SK-N-SH treated with all-trans-retinoic acid at 6 μM for 48 hours (cell line): ENCODE results near the gene WDR17.

Experiments used
- ATAC-seq: fragments of 200-7000 bp; cut with Tn5 transposase; 3 replicates; pipeline ENCODE4 v1.9.1; 2020; ENCODE audit warnings: mild to moderate bottlenecking, moderate library complexity
- ARNTL ChIP-seq: fragments of 450-650 bp; formaldehyde crosslinking; IDR thresholded peaks from 2 replicates; pipeline ENCODE4 v1.5.0; 2020; ENCODE audit warnings: low read depth, mild to moderate bottlenecking, moderate library complexity, borderline replicate concordance
- BACH2 ChIP-seq: fragments of 250-450 bp; sonication (Bioruptor Pico); IDR thresholded peaks from 2 replicates; pipeline ENCODE4 v1.9.0; 2021; ENCODE audit warnings: mild to moderate bottlenecking, borderline replicate concordance
- CREB5 ChIP-seq: fragments of 250-450 bp; sonication (Bioruptor Pico); IDR thresholded peaks from 2 replicates; pipeline ENCODE4 v1.5.1; 2020; ENCODE audit warnings: low read depth, mild to moderate bottlenecking, moderate library complexity
- CSRNP3 ChIP-seq: fragments of 250-450 bp; sonication (Bioruptor Pico); IDR thresholded peaks from 2 replicates; pipeline ENCODE4 v1.5.1; 2021; ENCODE audit warnings: mild to moderate bottlenecking, moderate library complexity
- GLIS3 ChIP-seq: fragments of 250-450 bp; sonication (Bioruptor Pico); IDR thresholded peaks from 2 replicates; pipeline ENCODE4 v1.5.0; 2020; ENCODE audit warnings: mild to moderate bottlenecking, moderate library complexity
- OSR1 ChIP-seq: fragments of 250-450 bp; sonication (Bioruptor Pico); IDR thresholded peaks from 2 replicates; pipeline ENCODE4 v1.8.0; 2022; ENCODE audit warnings: moderate library complexity, mild to moderate bottlenecking, inconsistent platforms
- PATZ1 ChIP-seq: fragments of 250-450 bp; sonication (Bioruptor Pico); IDR thresholded peaks from 2 replicates; pipeline ENCODE4 v1.8.0; 2020; ENCODE audit warnings: mild to moderate bottlenecking, moderate library complexity, borderline replicate concordance
- POU6F1 ChIP-seq: fragments of 250-450 bp; sonication (Bioruptor Pico); IDR thresholded peaks from 2 replicates; pipeline ENCODE4 v1.8.0; 2021; ENCODE audit warnings: low read depth, mild to moderate bottlenecking, moderate library complexity, borderline replicate concordance
- PPARA ChIP-seq: fragments of 250-450 bp; sonication (Bioruptor Pico); IDR thresholded peaks from 2 replicates; pipeline ENCODE4 v1.5.0; 2020; ENCODE audit warnings: mild to moderate bottlenecking, borderline replicate concordance
- RARB ChIP-seq: fragments of 250-450 bp; sonication (Bioruptor Pico); IDR thresholded peaks from 2 replicates; pipeline ENCODE4 v1.8.0; 2021; ENCODE audit warnings: mild to moderate bottlenecking, moderate library complexity
- TCF4 ChIP-seq: fragments of 250-450 bp; sonication (Bioruptor Pico); IDR thresholded peaks from 2 replicates; pipeline ENCODE4 v1.8.0; 2021; ENCODE audit warnings: mild to moderate bottlenecking, moderate library complexity, borderline replicate concordance
- TOX ChIP-seq: fragments of 250-450 bp; sonication (Bioruptor Pico); IDR thresholded peaks from 2 replicates; pipeline ENCODE4 v1.8.0; 2021; ENCODE audit warnings: mild to moderate bottlenecking, moderate library complexity, borderline replicate concordance
- ZC3H10 ChIP-seq: fragments of 250-450 bp; sonication (Bioruptor Pico); IDR thresholded peaks from 2 replicates; pipeline ENCODE4 v1.5.1; 2021; ENCODE audit warnings: mild to moderate bottlenecking, moderate library complexity
- ZFP3 ChIP-seq: fragments of 250-450 bp; sonication (Bioruptor Pico); IDR thresholded peaks from 2 replicates; pipeline ENCODE4 v1.5.0; 2020; ENCODE audit warnings: mild to moderate bottlenecking, moderate library complexity
- ZNF565 ChIP-seq: fragments of 450-650 bp; formaldehyde crosslinking; conservative IDR thresholded peaks from 2 replicates; pipeline ENCODE4 v1.5.0; 2020; ENCODE audit warnings: low read depth, mild to moderate bottlenecking, moderate library complexity
- ZNF70 ChIP-seq: fragments of 450-650 bp; formaldehyde crosslinking; IDR thresholded peaks from 2 replicates; pipeline ENCODE4 v1.5.0; 2020; ENCODE audit warnings: mild to moderate bottlenecking, moderate library complexity

Gene WDR17

GRCh38 chr4:176031922-176032321 is 33.7 kb upstream of the WDR17 start:
- TF ChIP-seq OSR1 (CRISPR knock-in tag) (no peak), PPARA (CRISPR knock-in tag) (no peak), PATZ1 (CRISPR knock-in tag) (no peak), POU6F1 (CRISPR knock-in tag) (no peak)
- ATAC-seq, result no peak

- TF ChIP-seq ARNTL (no peak), CREB5 (no peak), TOX (CRISPR knock-in tag) (no peak), PATZ1 (CRISPR knock-in tag) (no peak), GLIS3 (no peak)
- ATAC-seq, result no peak
Measured at GRCh38 chr4:176032454-176032853, 33.2 kb upstream of the WDR17 start.

GRCh38 chr4:176034499-176034898 is 31.1 kb upstream of the WDR17 start:
- ATAC-seq, result peak; percentile 49; the same call in 2 of the 3 replicates
- no peak for TF ChIP-seq RARB (CRISPR knock-in tag)
- TF ChIP-seq ZNF70, result no peak
- no peak for TF ChIP-seq ZNF565
- TF ChIP-seq BACH2 (CRISPR knock-in tag), result no peak
- no peak for TF ChIP-seq ZFP3 (CRISPR knock-in tag)
- no peak for TF ChIP-seq CSRNP3 (CRISPR knock-in tag)
- no peak for TF ChIP-seq TCF4 (CRISPR knock-in tag)
- no peak for TF ChIP-seq TOX (CRISPR knock-in tag)

GRCh38 chr4:176034936-176035335 is 30.7 kb upstream of the WDR17 start:
- ATAC-seq, result no peak; the same call in 2 of the 3 replicates

More at GRCh38 chr4:176034936-176035335, 30.7 kb upstream of the WDR17 start:
- TF ChIP-seq ZC3H10 (CRISPR knock-in tag) (no peak), CREB5 (no peak)
